Hematopoietic multipotent progenitor cell treated with erythropoietin and hydrocortisone succinate and interleukin-3 and kit ligand, for 6 days (in vitro differentiated cells): ENCODE results near the gene OR13J1.
"Not testable (repeated sequence)": the region's sequence is repeated elsewhere in the genome, so short reads cannot be mapped to it uniquely, and the experiment has no call there.

Experiments
- DNase-seq: peaks from one replicate; pipeline ENCODE4 v3.0.0-alpha.2; 2015

OR13J1 gene, protein sequence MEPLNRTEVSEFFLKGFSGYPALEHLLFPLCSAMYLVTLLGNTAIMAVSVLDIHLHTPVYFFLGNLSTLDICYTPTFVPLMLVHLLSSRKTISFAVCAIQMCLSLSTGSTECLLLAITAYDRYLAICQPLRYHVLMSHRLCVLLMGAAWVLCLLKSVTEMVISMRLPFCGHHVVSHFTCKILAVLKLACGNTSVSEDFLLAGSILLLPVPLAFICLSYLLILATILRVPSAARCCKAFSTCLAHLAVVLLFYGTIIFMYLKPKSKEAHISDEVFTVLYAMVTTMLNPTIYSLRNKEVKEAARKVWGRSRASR

DNA sequence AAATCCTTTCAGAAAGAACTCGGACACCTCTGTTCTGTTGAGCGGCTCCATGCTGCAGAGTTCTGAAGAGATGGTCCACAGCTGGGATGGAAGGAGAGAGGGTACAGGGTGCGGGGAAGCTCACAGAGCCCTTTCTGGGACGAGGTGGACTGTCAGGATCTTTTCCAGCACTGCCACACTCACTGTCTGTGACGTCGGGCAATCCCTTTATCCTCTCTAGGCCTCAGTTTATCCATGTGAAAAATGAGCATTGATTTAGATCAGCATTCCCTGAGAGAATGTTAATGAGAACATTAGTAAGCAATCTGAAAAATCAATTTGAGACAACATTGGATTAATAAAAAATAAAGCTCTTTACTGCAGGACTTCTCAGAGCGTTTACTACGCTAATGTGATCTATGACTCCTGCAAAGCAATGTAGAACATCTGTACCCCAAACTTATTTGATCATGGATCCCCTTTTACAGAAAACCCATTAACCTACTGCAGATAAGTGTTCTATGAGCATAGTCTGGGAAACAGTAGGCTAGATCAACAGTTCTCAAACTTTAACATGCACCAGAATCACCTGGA is at the start of gene OR13J1:
Gene OR13J1 (minus strand): TSS at position 51 of the 573 bp plus-strand sequence. CDS start 0 bp downstream, at position 51.
- no peak for DNase-seq

DNA sequence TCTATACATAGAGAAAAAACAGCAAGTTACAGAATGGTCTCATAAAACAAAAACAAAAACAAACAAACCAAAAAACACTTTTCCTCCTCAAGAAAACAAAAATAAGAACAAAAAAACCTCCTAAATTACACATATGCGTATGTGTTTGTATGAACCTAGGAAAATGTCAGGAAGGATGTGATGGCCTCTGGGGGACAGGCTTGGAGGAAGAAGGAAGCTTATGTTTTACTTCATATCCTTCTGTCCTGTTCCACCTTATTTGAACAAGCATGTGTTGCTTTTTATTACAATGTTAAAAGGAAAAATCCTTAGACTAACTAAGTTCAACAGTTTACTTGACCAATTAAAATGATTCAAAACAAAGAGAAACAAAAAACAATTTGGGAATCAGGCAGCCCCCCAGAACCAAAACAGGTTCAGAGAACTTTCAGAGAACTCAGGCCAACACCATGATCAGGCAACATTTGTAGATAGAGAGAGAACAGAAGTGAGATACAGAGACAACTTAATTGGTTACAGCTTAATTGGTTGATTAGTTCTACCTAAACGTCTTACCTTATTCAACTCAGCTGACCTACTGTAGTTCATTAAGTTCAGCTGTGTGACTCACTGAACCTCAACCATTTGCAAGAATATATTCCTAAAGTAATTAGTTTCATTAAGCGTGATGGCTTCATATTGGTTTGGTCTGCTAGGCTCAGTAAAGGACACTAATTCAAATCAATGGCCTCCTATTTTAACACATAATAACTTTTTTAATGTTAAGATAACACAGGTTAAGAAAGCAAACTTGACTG is 49.2 kb upstream of the OR13J1 start:
- no peak for DNase-seq

DNA sequence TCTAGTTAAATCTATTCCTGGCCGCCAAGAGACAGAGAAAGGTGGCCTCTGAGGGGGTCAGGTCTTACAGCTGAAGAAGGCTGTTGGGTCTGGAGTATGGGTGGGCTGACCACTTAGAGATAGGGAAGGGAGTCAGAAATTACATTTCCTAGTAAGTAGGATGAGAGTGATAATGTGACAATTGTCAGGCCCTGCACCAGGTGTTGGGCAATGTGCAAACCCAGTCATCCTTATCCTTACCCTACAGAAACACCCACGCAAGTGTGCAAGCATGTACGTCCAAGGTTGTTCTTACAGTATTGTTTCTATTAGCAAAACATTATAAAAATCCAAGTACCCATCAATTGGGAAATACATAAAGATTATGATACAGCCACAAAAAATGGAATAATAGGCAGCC is 48.6 kb upstream of the OR13J1 start:
- DNase-seq: peak; percentile 36

DNA sequence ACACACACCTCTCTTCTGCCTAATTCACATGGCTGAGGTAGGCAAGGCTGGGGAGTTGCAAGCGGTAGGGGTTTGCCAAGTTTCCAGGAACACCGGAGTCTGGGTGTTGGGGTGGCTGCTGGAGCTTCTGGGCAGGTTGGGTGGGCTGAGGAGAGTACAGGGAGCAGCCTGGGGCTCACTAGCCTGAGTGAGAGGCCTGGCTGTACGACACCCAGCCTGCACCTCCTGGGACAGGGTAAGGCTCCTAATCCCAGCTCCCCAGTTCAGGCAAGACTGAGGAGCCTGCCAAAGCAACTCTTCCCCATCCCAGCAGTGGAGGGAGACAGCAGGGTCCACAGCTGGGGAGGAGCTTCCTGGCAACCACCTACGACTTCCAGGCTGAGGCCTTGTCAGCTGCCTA is 47.1 kb upstream of the OR13J1 start:
- DNase-seq: no peak

DNA sequence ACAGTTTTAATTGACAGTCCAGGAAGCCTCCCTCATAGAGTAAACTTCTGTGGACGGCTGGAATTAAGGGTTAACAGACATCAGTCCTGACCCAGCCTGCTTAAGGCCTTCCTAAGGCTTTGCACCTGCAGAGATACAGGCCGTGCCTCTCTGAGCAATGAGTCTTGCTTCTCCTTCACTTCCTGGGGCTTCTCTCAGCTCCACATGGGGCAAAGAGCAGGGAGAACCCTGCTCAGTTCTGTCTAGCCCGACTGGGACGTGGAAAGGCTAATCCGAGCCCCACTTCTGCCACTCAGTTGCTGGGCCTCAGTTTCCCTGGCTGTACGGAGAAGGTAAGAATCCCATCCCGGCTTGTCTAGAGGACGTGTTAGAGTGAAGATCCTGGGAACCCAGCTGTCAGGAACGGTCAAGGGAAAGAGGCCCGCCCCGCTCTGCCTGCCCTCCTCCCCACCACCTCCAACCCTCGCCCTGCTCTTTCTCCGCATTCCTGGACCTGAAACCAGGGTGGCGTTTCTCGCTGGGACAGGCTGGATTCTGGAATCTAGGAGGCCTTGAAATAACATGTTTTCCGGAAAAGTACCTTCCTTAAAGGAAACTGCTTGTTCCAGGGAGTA is 45.6 kb upstream of the OR13J1 start:
- DNase-seq: no peak

DNA sequence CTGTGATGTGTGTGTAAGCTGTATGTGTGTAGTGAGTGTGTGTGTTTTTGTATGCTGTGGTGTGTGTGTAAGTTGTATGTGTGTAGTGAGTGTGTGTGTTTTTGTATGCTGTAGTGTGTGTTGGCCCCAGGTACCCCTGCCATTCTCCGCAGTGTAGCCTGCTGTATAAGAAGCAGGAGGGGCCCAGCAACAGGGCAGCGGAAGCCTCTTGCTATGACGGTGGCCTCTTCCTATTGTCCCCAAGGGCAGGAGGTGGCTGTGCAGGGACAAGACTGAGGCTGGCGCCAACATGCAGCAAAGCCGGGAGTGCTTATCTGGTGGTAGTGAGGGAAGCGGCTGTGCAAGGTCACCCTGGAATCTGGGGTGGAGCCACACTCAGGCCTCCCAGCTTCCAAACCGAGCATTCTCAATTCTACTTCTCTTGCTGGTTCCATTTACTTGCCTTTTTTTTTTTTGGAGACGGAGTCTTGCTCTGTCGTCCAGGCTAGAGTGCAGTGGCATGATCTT is 44.2 kb upstream of the OR13J1 start:
- peak; percentile 83 for DNase-seq

DNA sequence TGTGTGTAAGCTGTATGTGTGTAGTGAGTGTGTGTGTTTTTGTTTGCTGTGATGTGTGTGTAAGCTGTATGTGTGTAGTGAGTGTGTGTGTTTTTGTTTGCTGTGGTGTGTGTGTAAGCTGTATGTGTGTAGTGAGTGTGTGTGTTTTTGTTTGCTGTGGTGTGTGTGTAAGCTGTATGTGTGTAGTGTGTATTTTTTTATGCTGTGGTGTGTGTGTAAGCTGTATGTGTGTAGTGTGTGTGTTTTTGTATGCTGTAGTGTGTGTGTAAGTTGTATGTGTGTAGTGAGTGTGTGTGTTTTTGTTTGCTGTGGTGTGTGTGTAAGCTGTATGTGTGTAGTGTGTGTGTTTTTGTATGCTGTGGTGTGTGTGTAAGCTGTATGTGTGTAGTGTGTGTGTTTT is 43.2 kb upstream of the OR13J1 start:
- DNase-seq: not testable (repeated sequence)

DNA sequence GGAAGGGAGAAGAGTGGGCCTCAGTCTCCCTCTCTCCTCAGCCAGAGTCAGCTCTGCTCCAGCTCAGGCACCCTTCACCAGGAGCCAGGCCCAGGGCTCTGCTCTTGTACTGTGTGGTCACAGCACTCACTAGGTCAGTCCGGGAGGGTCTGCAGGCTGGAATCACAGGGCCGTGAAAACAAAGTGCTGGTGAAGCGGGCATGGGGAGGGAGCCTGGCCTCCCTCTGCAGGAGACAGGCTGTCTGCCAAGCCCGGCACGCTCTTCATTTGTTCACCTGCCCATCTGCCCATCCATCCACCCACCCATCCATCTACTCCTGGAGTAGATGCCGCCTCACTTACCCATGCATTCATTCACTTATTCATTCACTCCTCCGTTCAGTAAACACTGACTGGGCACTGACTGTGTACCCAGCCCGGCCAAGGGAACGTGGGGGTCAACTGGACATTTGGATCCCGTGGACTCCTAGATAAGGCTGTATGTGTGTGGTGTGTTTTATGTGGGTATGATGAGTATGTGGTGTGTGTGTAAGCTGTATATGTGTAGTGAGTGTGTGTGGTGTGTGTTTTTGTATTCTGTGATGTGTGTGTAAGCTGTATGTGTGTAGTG is 42.7 kb upstream of the OR13J1 start:
- no peak for DNase-seq

DNA sequence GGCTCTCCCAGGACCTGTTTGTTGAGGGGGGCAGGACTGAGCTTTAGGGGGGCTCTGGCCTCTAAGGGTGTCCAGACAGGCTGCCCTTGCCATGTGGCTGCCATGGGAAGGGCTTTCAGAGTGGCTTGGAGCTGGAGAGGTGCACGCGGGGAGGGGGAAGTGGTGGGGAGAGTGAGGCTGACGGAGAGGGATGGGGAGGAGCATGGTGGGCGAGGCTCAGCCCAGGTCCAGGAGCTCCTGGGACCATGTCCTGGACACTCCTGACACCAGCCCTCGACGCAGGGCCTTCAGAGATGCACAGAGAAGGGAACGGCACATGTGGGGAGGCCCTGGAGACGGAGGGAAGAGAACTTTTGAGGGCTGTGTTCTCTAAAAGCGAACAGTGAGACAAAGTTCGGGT is 41.5 kb upstream of the OR13J1 start:
- DNase-seq: no peak

DNA sequence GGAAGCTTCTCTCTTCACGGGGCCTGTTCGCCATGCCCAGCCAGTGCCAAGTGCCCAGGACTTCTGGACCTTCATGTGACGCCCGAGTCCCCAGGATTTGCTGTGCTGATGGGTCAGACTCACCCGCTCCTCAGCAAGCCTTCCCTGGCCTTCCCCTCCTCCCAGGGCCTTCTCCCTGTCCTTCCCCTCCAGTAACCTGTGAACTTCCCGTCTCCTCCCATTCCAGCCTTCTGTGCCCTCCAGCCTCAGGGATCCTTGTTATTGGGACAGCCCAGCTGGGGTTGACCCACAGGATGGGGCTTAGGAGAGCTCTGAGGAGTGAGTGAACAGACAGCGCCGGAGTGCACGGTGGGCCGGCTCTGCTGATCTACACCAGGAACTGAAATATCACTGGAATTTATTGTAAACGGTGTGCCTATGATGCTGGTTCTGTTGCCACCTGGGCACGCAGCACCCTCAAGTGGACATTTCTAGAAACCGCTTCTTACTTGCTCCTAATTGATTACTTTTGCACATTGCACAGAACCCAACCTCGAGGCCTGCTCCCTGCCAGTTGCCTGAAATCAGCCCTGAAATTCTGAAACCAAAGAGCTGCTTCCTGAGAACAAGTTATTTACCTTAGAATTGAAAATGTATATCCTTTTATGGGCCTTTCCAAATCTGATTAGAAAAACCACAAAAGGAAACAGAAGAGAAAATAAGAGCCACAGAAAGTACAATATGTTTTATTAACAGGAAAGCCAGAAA is 40.6 kb upstream of the OR13J1 start:
- DNase-seq: peak; percentile 75

DNA sequence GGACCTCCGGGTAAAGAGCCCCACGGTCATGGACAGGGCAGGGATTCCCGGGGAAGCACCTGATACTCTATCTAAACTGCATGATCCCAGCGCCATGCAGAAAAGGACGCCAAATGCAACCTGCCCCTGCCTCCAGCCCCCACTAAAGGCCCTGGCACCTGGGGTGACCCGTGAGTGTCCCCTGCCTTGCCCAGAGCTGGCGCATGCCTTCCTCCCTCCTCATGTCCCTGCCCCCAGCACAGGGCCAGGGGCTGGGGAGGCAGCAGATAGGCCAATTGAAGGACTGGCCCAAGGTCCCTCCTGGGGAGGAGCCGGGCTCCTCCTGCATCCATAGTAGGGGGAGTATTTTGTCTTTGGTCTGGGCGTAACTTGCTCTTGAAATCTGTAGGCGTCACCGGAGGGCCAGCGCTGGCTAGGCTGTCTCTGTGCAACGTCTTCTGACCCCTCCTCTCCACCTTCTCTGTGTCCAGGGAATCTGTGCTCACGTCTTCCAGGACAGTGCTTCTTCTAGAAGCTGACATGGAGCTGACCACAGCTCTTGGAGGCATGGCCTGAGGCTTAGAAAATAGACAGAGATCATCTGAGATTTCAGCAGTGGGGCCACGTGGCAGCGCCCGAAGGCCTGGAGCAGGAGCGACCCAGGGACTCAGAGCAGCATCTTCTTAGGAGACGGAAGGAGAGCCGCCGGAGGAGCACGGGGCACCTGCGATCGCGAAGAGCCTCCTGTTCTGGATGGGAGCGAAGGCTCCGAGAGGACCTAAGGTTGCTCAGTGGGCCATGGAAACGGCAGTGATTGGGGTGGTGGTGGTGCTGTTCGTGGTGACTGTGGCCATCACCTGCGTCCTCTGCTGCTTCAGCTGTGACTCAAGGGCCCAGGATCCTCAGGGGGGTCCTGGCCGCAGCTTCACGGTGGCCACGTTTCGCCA is 39.7 kb upstream of the OR13J1 start:
- DNase-seq: no peak

DNA sequence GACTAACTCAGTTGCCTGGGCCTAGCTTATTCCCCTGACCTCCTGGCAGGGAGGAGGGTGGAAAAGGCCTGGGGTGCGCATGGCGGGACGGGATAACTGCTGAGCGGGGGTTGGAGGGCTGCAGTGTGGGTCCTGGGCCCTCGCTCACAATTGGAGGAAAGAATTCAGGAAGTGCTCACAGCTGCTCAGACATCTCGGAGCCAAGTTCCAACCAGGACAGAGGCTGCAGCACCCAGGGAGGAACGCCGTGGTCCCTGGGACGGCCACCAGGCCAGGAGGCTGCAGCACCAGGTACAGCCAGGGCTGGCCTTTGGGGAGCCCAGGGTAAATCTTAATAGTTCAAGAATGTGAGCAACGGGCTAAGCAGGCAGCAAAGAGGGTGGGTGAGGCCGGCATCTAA is 39.1 kb upstream of the OR13J1 start, which contains the start of gene SPAAR:
Gene SPAAR (plus strand): TSS at position 217 of the 400 bp plus-strand sequence. CDS start 974 bp downstream, outside the sequence.
- no peak for DNase-seq

DNA sequence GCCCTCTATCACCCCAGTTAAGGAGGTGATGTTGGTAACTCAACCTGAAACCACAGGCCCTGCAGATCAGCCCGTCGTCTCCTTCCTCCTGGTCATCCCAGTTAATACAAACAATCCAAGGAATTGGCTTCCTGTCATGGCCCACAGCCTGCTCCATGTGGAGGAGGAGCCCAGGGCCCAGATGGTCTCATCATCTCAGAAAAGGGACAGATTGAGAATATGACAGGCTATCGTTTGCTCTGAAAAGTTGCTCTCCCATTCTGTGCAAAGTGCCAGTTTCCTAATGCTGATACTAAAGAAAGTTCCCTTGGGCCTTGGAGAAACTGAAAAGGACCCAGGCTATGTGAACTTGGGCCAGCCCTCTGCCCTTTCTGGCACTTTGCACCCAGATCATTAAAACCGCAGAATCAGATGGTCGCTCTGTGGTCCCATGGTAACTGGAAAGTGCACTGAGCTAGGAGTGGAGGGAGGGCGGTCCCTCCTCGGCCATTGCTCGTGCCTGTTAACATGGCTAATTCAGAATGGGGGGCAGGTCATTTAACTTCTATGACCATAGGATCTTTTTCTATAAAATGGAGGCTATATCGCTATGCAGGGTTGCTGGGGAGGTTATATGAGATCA is 38.4 kb upstream of the OR13J1 start:
- no peak for DNase-seq

DNA sequence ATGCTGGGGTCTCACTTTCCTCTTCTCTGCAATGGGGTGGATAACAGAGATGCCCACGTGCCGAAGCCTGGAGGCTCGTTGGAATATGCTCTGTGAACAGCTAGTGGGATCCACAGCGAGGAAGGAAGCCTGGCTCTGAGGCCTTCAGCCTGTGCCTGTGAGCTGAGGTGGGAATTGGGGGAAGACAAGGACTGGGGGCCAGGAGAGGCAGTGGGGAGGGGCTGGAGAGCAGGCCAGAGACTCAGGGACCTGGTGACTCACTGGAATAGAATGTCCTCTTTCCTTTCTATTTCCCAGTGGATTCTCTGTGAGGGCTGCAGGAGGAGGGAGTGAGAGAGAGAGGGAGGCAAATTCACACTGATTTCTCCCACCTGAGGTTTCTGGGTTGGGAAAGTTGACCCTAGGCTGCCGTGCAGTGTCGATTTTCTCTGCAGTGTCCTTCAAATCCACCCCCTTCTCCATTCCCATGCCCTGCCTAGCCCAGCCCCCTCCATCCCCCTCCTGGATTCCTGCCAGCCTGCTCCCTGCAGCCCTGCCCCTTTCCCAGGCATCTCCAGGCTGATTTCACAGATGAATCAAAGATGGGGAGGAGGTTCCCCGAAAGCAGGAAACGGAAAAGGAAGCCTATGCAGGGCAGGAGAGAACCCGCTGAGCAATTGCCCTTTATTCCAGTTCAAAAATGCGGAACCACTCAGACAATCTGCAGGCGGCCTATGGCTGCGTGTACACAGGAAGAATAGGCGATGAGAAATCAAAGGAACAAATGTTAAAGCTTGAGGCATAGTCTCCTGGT is 37.7 kb upstream of the OR13J1 start:
- peak; percentile 50 for DNase-seq

DNA sequence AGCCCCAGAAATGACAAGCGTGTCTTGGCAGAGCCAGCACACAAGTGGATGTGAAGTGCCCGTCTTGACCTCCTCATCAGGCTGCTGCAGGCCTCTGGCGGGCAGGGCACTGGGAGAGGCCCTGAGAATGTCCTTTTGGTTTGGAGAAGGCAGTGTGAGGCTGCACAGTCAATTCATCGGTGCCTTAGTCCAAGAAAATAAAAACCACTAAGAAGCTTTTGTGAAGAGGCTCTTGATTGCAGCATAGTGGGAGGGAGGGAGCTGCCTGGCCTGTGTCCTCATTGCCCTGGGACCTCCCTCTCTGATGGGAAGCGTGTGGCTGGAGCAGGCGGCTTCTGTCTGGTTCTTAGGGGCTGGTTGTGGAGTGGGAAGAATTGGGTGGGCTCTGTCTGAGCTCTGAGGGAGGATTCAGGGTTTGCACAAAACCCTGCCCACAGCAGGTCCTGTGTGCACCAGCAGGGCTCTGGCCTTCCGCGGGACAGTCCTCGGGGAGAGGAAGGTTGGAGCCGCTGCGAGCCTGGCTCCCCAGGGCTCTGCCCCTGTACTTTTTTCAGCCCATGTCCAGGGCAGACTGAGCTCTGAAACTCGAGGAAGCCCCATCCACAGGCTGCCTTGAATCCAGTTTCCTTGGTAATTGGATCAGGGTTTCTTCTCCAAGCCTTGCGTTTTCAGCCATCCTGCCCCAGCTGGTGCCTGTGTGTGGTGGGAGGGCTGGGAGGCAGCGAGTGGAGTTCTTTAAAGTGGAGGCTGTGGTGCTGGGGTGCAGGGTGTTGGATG is 36.9 kb upstream of the OR13J1 start:
- DNase-seq: no peak

DNA sequence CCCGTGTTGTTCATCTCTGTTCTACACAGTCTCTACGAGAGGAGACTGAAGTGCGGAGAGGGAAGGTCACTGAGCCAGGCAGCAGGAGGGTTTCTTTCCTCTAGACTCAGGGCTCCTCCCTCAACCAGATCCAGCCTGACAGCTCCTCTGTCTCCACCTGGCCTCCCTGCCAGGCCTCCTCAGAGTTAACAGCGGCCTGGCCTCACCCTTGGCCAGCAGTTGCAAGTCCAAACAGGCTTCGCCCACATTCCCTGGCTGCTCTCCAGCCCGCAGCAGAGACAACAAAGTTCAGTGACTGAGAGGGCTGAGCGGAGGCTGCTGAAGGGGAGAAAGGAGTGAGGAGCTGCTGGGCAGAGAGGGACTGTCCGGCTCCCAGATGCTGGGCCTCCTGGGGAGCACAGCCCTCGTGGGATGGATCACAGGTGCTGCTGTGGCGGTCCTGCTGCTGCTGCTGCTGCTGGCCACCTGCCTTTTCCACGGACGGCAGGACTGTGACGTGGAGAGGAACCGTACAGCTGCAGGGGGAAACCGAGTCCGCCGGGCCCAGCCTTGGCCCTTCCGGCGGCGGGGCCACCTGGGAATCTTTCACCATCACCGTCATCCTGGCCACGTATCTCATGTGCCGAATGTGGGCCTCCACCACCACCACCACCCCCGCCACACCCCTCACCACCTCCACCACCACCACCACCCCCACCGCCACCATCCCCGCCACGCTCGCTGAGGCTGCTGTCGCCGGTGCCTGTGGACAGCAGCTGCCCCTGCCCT is 35.9 kb upstream of the OR13J1 start, which contains the start of gene HRCT1:
Gene HRCT1 (plus strand): TSS at position 291 of the 768 bp plus-strand sequence. CDS start 86 bp downstream, at position 377.
- DNase-seq: peak; percentile 26

DNA sequence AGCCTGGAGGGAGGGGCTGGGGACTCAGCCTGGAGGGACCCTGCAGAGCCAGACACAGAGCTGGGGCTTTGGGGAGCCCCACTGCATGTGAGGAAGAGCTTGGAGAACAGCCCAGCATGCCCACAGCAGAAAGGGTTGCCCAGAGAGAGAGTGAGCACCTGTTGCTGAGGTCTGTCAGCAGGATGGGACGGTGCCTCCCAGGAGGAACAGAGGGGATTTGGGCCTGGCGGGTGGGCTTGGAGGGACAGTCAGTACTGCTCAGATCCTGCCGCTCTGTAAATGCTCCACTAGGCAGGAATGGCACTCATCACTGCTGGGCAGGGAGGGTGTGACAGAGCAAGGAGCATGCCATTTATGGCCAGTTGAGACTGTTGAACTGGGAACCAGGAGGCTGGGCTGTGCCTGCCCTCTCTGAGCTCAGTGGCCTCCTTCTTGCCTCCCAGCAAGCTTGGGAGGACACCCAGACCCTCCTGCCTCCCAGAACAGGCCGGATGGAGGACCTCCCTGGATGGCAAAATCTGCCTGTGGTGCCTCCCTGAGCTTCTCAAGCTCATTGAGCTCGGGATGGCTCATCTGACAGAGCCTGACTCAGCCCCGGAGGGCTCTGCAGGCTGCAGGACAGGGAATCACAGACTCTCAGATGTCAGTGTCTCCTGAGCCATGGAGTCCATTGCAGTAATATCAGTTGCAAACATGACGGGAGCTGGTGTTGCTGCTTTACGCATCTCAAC is 35.0 kb upstream of the OR13J1 start:
- no peak for DNase-seq
